Body of pancreas (tissue), 4 donors: Measurements from ENCODE around the gene HPN. TPM values are rescaled to one million over a fixed set of nuclear protein-coding genes. Genes with fewer than 3 reads are reported as not detected.
A peak's percentile ranks its signal among the peaks of the same experiment; 100 is the strongest.
"Not testable (repeated sequence)": the region's sequence is repeated elsewhere in the genome, so short reads cannot be mapped to it uniquely, and the experiment has no call there.

ENCODE experiments used
- ATAC-seq: fragments of 150-250 bp; one replicate; pipeline ENCODE4 v1.9.1; 2016
- DNase-seq, 4 donors: peaks; one replicate each; pipeline ENCODE4 v3.0.0-alpha.2; 2019
- H3K27ac ChIP-seq, 4 donors: fragments of 200-600 bp; sonication (generic); 1 replicate in 3 of 4; 2 replicates in 1 of 4; pipeline versions ENCODE4 v1.5.1 to v1.6.1; 2016 to 2019; ENCODE audit warnings: mild to moderate bottlenecking in 1 of 4, mixed read lengths in 1 of 4, moderate library complexity in 1 of 4
- H3K27me3 ChIP-seq, 2 donors: fragments of 200-600 bp; sonication (generic); one replicate each; pipeline ENCODE4 v1.6.0; 2016; ENCODE audit warnings: mild to moderate bottlenecking in 1 of 2
- H3K36me3 ChIP-seq, 2 donors: fragments of 200-600 bp; sonication (generic); replicated peaks in 1 of 2; 2 replicates each; pipeline ENCODE4 v1.5.1; 2016; ENCODE audit warnings: low read depth in 2 of 2; ENCODE audit not compliant: insufficient read depth in 1 of 2
- H3K4me1 ChIP-seq: fragments of 200-600 bp; sonication (generic); one replicate; pipeline ENCODE4 v1.6.0; 2016
- H3K4me3 ChIP-seq, 2 donors: fragments of 200-600 bp; sonication (generic); 1 replicate in 1 of 2; 2 replicates in 1 of 2; pipeline ENCODE4 v1.5.1; 2016 to 2019
- H3K9me3 ChIP-seq, 3 donors: fragments of 200-600 bp; sonication (generic); 1 replicate in 2 of 3; 2 replicates in 1 of 3; pipeline ENCODE4 v1.5.1; 2016
- POLR2A ChIP-seq, 3 donors: fragments of 450-650 bp; IDR thresholded peaks; one replicate each; pipeline ENCODE4 v1.6.1; 2016; ENCODE audit warnings: antibody characterized with exemption in 3 of 3, mild to moderate bottlenecking in 2 of 3
- WGBS, 2 donors: methylation state at CpG; one replicate each; pipeline ENCODE4 v1.1.5; 2017; 5-methylcytosine and 5-hydroxymethylcytosine counted together
- intact Hi-C: fragments of 100-400 bp; cut with DNase I; formaldehyde crosslinking; loops from one replicate; pipeline ENCODE4 v1.15.1; 2023
- total RNA-seq, 2 donors: library from RNA; depleted of rRNA; stranded (reverse); fragments of >200 nt; gene quantifications; one replicate each; pipeline ENCODE4 v1.1.0, GENCODE V29; 2016
- TF ChIP-seq, protein P1 (sequence below), 7 experiments: fragments of 450-650 bp in 4 of 7; fragments of 200-600 bp in 3 of 7; sonication (generic) in 3 of 7; IDR thresholded peaks; one replicate each; pipeline ENCODE4 v1.5.1; 2016 to 2019; ENCODE audit warnings: antibody characterized with exemption in 7 of 7

Gene HPN
- total RNA-seq, 2 donors from 2014 or later, result 135 to 289 TPM

DNA sequence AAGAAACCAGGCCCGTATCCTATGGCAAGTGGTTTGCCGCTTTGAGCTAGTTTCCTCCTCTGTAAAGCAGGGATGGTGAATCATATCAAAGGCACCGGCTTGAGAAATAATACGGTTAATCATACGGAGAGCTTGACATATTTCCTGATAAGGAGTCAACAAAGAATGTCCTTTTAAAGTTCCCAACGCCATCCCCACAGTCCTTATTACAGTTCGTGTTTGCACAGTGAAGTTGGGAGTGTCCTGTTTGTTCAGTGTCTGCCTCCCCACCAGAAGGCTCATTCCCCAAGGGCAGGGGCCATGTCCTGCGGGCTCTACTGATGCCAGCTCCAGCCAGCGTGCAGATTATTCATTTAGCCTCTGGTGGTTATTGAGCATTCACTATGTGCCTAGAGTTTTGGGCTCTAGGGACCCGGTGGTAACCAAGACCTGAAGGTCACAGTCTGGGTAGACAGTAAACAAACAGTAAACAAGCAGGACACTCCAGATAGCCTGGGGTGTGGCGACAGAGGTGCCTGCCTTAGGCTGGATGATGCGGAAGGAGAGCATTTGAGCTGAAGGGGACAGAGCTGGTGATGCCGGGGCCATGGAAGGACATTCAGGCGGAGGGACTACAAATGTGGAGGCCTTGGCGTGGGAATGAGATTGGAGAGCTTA lies 35.1 kb upstream of the HPN start:
- DNase-seq, result peak; percentile 84 to 92 (median 88)
- intact Hi-C loops, result no loop called here
- H3K27me3 ChIP-seq, result no peaks in the 10 kb centered on the region
- H3K36me3 ChIP-seq, result peaks cover 8 to 11% of the 10 kb centered on the region in 2 donors
- TF ChIP-seq, protein P1, sequence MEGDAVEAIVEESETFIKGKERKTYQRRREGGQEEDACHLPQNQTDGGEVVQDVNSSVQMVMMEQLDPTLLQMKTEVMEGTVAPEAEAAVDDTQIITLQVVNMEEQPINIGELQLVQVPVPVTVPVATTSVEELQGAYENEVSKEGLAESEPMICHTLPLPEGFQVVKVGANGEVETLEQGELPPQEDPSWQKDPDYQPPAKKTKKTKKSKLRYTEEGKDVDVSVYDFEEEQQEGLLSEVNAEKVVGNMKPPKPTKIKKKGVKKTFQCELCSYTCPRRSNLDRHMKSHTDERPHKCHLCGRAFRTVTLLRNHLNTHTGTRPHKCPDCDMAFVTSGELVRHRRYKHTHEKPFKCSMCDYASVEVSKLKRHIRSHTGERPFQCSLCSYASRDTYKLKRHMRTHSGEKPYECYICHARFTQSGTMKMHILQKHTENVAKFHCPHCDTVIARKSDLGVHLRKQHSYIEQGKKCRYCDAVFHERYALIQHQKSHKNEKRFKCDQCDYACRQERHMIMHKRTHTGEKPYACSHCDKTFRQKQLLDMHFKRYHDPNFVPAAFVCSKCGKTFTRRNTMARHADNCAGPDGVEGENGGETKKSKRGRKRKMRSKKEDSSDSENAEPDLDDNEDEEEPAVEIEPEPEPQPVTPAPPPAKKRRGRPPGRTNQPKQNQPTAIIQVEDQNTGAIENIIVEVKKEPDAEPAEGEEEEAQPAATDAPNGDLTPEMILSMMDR (IDR thresholded peaks at IDR 0.05), result peak in 2 of 7 experiments; percentile 7 to 15
- TF ChIP-seq POLR2A (IDR thresholded peaks at IDR 0.05), result peak in 2 of 3 donors; percentile 15 to 30
- peak; percentile 94 for ATAC-seq
- 27 to 36% methylated on average over 15 of the region's 15 CpGs for WGBS, 2 donors
- H3K4me3 ChIP-seq, result no peak overlapping the region
- no peaks in the 10 kb centered on the region for H3K9me3 ChIP-seq
- H3K4me1 ChIP-seq, result peaks cover 69% of the 10 kb centered on the region
- H3K27ac ChIP-seq, result peak overlapping the region; percentile 45 to 82 (median 70)

DNA sequence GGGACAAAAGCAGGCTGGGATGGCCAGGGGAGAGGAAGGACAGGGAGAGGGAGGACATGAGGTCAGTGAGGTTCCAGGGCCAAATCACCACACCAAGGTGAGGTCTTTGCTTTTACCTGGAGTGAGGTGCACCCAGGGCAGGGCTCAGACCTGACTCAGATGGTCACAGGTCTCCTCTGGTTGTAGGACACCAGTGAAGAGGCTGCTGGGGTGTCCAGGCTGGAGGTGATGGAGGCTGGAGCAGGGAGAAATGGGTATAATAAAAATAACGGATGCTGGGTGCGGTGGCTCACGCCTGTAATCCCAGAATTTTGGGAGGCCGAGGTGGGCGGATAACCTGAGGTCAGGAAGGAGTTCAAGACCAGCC lies 34.5 kb upstream of the HPN start:
- Histone ChIP-seq H3K4me3 (no peak overlapping the region), H3K27ac (peak overlapping the region; percentile 40 to 82 (median 62)), H3K36me3 (peaks cover 8 to 11% of the 10 kb centered on the region in 2 donors), H3K27me3 (no peaks in the 10 kb centered on the region), H3K4me1 (peaks cover 64% of the 10 kb centered on the region), H3K9me3 (no peaks in the 10 kb centered on the region)
- TF ChIP-seq, protein P1 (IDR thresholded peaks at IDR 0.05), result no peak
- TF ChIP-seq POLR2A (IDR thresholded peaks at IDR 0.05), result no peak
- WGBS, 2 donors, result 95 to 100% methylated on average over 5 of the region's 5 CpGs
- ATAC-seq (no peak), DNase-seq (no peak)
- intact Hi-C loops, result no loop called here

DNA sequence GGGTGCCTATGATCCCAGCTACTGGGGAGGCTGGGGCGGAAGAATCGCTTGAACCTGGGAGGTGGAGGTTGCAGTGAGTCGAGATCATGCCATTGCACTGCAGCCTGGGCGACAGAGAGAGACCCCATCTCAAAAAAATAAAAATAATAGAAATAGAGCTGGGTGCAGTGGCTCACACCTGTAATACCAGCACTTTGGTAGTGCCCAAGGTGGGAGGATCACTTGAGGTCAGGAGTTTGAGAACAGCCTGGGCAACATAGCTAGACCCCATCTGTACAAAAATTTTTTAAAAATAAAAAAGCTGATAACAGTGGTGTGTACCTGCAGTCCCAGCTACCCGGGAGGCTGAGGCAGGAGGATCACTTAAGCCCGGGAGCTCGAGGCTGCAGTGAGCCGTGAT lies 34.1 kb upstream of the HPN start:
- intact Hi-C loops, H3K4me3 ChIP-seq, ATAC-seq, H3K9me3 ChIP-seq, DNase-seq, H3K27me3 ChIP-seq: not testable (repeated sequence)
- WGBS, 2 donors, result 96 to 97% methylated on average over 8 of the region's 8 CpGs
- peaks cover 62% of the 10 kb centered on the region for H3K4me1 ChIP-seq
- peaks cover 8 to 11% of the 10 kb centered on the region in 2 donors for H3K36me3 ChIP-seq
- H3K27ac ChIP-seq, result peak overlapping the region in 1 of 4 donors; percentile 45

DNA sequence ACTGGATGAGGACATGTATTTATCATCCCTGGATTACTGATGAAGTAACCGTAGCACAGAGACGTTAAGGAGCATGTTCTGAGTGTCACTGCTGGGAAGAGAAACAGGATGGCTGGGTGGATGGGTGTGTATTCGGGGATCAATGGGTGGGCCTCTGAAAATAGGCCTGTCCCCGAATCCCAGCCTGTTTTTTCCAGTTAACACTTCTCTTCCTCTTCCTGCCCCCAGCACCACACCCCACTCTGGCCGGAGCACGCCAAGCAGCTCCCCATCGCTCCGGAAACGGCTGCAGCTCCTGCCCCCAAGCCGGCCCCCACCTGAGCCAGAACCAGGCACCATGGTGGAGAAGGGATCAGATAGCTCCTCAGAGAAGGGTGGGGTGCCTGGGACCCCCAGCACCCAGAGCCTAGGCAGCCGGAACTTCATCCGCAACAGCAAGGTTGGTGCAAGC lies 32.6 kb upstream of the HPN start:
- H3K4me1 ChIP-seq, result peaks cover 60% of the 10 kb centered on the region
- 89 to 92% methylated on average over 10 to 12 of the region's 12 CpGs for WGBS, 2 donors
- intact Hi-C loops, result no loop called here
- H3K4me3 ChIP-seq, result no peak overlapping the region
- H3K27me3 ChIP-seq, result no peaks in the 10 kb centered on the region
- TF ChIP-seq, protein P1 (IDR thresholded peaks at IDR 0.05), result no peak
- no peak for TF ChIP-seq POLR2A (IDR thresholded peaks at IDR 0.05)
- peaks cover 8 to 11% of the 10 kb centered on the region in 2 donors for H3K36me3 ChIP-seq
- DNase-seq (no peak), ATAC-seq (no peak)
- H3K27ac ChIP-seq, result peak overlapping the region in 2 of 4 donors; percentile 1 to 28
- no peaks in the 10 kb centered on the region for H3K9me3 ChIP-seq

DNA sequence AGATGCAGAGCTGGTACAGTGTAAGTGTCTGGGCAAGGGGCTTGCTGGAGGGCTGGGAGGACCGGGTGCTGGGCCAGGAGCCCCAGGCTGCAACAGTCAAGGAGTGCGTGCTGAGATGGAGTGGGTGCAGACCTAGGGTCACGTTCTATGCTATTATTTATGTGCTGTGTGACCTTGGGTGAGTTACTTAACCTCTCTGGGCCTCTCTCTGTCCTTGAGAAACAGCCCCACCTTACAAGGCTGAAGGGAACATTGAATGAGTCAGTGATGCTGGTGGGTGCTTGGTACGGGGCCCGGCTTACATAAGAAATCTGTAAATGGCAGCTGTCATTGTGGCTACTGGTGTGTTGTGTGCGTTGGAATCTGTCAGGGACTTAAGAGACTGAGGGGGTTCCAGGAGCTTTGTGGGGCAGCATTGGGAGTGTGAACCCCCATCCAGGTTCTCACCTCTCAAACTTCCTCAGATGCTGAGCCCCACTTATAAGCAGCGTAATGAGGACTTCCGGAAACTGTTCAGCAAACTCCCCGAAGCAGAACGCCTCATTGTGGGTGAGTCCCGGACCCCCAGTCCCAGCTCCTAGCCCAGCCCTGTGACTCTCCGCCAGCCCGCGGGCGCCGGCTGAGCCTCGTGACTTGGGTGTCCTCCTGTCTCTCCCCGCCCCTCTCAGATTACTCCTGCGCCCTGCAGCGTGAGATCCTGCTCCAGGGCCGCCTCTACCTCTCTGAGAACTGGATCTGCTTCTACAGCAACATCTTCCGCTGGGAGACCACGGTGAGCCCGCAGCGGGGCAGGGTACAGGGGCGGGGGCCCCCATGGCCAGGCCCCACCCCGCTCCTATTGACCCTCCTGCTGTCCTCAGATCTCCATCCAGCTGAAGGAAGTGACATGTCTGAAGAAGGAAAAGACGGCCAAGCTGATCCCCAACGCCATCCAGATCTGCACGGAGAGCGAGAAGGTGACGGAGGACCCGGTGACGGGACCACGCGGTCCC lies 31.8 kb upstream of the HPN start:
- WGBS, 2 donors, result 91 to 92% methylated on average over 24 to 36 of the region's 36 CpGs
- H3K36me3 ChIP-seq, result peaks cover 8 to 14% of the 10 kb centered on the region in 2 donors
- DNase-seq, result no peak
- no peaks in the 10 kb centered on the region for H3K27me3 ChIP-seq
- ATAC-seq, result no peak
- intact Hi-C loops, result no loop called here
- H3K9me3 ChIP-seq, result no peaks in the 10 kb centered on the region
- H3K4me3 ChIP-seq, result no peak overlapping the region
- H3K4me1 ChIP-seq, result peaks cover 52% of the 10 kb centered on the region
- H3K27ac ChIP-seq, result peak overlapping the region in 1 of 4 donors; percentile 28
- TF ChIP-seq, protein P1 (IDR thresholded peaks at IDR 0.05), result no peak
- no peak for TF ChIP-seq POLR2A (IDR thresholded peaks at IDR 0.05)
